Liver (tissue), 3 donors: ENCODE data around the gene MMP25.

Experiments used
- FOXA1 ChIP-seq: IDR thresholded peaks from 2 replicates; pipeline ENCODE4 v1.6.1; 2016; ENCODE audit warnings: antibody characterized with exemption
- GABPA ChIP-seq, 2 donors: IDR thresholded peaks in 1 of 2; conservative IDR thresholded peaks in 1 of 2; 2 replicates each; pipeline ENCODE4 v1.6.1; 2016; ENCODE audit warnings: antibody characterized with exemption in 2 of 2, mild to moderate bottlenecking in 1 of 2, moderate library complexity in 1 of 2
- HNF4G ChIP-seq: IDR thresholded peaks from 2 replicates; pipeline ENCODE4 v1.6.1; 2016; ENCODE audit warnings: antibody characterized with exemption
- JUND ChIP-seq, 2 donors: IDR thresholded peaks; 2 replicates each; pipeline ENCODE4 v1.6.1; 2016; ENCODE audit warnings: antibody characterized with exemption in 2 of 2
- RAD21 ChIP-seq, 2 donors: IDR thresholded peaks; 2 replicates each; pipeline ENCODE4 v1.6.1; 2016; ENCODE audit warnings: antibody characterized with exemption in 2 of 2, mild to moderate bottlenecking in 2 of 2
- TAF1 ChIP-seq: conservative IDR thresholded peaks from 2 replicates; pipeline ENCODE4 v1.6.1; 2016; ENCODE audit warnings: antibody characterized with exemption, mild to moderate bottlenecking
- TF ChIP-seq, protein P1 (sequence below): fragments of 150-350 bp; IDR thresholded peaks from 2 replicates; pipeline ENCODE4 v1.5.1; 2017; ENCODE audit warnings: improper control_type of control experiment, low read depth, low read length; ENCODE audit not compliant: missing input control
- TF ChIP-seq, protein P2 (sequence below): IDR thresholded peaks from 2 replicates; pipeline ENCODE4 v1.6.1; 2016; ENCODE audit warnings: antibody characterized with exemption
- TF ChIP-seq, protein P3 (sequence below): IDR thresholded peaks from 2 replicates; pipeline ENCODE4 v1.6.1; 2016; ENCODE audit warnings: antibody characterized with exemption, mild to moderate bottlenecking
- donor health status: healthy.
- donor health status: healthy.

DNA sequence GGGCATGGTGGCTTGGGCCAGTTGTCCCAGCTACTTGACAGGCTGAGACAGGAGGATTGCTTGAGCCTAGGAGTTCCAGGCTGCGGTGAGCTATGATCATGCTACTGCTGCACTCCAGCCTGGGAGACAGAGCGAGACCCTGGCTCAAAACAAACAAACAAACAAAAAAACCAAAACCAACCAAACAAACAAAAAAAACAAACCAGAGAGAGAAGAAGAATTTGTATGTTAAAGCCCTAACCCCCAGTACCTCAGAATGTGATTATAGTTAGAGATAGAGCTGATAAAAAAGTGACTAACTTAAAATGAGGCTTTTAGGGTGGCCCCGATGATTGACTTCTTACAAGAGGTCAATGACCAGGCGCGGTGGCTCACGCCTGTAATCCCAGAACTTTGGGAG, 1.7 kb upstream of the MMP25 start:
- TF ChIP-seq, protein P1, sequence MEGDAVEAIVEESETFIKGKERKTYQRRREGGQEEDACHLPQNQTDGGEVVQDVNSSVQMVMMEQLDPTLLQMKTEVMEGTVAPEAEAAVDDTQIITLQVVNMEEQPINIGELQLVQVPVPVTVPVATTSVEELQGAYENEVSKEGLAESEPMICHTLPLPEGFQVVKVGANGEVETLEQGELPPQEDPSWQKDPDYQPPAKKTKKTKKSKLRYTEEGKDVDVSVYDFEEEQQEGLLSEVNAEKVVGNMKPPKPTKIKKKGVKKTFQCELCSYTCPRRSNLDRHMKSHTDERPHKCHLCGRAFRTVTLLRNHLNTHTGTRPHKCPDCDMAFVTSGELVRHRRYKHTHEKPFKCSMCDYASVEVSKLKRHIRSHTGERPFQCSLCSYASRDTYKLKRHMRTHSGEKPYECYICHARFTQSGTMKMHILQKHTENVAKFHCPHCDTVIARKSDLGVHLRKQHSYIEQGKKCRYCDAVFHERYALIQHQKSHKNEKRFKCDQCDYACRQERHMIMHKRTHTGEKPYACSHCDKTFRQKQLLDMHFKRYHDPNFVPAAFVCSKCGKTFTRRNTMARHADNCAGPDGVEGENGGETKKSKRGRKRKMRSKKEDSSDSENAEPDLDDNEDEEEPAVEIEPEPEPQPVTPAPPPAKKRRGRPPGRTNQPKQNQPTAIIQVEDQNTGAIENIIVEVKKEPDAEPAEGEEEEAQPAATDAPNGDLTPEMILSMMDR: no peak
- TF ChIP-seq TAF1 (no peak), HNF4G (no peak), JUND (IDR thresholded peaks at IDR 0.05) (no peak), FOXA1 (no peak), GABPA (IDR thresholded peaks at IDR 0.05 in 1 of 2, conservative IDR thresholded peaks at IDR 0.05 in 1 of 2) (no peak), RAD21 (IDR thresholded peaks at IDR 0.05) (no peak)
- TF ChIP-seq, protein P2, sequence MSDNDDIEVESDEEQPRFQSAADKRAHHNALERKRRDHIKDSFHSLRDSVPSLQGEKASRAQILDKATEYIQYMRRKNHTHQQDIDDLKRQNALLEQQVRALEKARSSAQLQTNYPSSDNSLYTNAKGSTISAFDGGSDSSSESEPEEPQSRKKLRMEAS: no peak
- TF ChIP-seq, protein P3, sequence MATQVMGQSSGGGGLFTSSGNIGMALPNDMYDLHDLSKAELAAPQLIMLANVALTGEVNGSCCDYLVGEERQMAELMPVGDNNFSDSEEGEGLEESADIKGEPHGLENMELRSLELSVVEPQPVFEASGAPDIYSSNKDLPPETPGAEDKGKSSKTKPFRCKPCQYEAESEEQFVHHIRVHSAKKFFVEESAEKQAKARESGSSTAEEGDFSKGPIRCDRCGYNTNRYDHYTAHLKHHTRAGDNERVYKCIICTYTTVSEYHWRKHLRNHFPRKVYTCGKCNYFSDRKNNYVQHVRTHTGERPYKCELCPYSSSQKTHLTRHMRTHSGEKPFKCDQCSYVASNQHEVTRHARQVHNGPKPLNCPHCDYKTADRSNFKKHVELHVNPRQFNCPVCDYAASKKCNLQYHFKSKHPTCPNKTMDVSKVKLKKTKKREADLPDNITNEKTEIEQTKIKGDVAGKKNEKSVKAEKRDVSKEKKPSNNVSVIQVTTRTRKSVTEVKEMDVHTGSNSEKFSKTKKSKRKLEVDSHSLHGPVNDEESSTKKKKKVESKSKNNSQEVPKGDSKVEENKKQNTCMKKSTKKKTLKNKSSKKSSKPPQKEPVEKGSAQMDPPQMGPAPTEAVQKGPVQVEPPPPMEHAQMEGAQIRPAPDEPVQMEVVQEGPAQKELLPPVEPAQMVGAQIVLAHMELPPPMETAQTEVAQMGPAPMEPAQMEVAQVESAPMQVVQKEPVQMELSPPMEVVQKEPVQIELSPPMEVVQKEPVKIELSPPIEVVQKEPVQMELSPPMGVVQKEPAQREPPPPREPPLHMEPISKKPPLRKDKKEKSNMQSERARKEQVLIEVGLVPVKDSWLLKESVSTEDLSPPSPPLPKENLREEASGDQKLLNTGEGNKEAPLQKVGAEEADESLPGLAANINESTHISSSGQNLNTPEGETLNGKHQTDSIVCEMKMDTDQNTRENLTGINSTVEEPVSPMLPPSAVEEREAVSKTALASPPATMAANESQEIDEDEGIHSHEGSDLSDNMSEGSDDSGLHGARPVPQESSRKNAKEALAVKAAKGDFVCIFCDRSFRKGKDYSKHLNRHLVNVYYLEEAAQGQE: no peak
